Measurements from ENCODE around the gene RHOH.
A peak's percentile ranks its signal among the peaks of the same experiment; 100 is the strongest.
"Not testable (repeated sequence)": the region's sequence is repeated elsewhere in the genome, so short reads cannot be mapped to it uniquely, and the experiment has no call there.

RHOH gene

DNA sequence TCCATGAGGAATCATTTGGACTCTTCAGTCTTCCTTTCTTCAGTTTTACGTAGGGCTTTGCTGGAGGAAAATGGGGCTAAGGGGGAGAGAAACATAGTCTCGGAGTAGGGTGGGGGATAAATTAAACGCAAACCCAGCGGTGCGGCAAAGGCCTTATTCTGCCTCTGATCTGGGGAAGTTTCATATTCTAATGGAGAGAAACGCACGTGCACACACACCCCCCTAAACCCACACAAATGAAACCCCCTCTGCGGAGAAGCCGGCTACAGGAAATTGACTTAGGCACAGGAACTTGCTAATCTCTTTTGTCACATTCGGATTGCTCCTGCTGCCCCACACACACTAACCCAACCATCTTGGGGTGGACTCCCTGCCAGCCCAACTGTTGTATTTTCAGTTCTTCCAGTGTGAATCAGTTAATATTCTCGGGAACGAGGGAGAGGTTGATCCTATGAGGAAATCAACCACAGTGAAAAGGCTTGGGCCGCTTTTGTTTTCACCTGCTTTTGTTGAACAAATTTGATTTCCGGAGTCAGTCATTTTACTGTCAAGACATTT is at the start of gene RHOH:
TSS of gene RHOH (plus strand) at position 308 of the 558 bp plus-strand sequence. CDS start 46,356 bp downstream, outside the sequence.
- peak; percentile 59 for DNase-seq (ENCODE audit: low read depth)

DNA sequence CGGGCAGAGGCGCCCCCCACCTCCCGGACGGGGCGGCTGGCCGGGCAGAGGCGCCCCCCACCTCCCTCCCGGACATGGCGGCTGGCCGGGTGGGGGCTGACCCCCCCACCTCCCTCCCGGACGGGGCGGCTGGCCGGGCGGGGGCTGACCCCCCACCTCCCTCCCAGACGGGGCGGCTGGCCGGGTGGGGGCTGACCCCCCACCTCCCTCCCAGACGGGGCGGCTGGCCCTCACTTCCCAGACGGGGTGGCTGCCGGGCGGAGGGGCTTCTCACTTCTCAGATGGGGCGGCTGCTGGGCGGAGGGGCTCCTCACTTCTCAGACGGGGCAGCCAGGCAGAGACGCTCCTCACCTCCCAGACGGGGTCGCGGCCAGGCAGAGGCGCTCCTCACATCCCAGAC is 49.3 kb upstream of the RHOH start:
- DNase-seq (ENCODE audit: low read depth): not testable (repeated sequence)

- DNase-seq (ENCODE audit: low read depth): peak; percentile 41
These were observed 46.9 kb upstream of the RHOH start for GRCh38 chr4:40149960-40150385.

- no peak for DNase-seq (ENCODE audit: low read depth)
These were observed 45.9 kb upstream of the RHOH start for GRCh38 chr4:40150932-40151331.

DNA sequence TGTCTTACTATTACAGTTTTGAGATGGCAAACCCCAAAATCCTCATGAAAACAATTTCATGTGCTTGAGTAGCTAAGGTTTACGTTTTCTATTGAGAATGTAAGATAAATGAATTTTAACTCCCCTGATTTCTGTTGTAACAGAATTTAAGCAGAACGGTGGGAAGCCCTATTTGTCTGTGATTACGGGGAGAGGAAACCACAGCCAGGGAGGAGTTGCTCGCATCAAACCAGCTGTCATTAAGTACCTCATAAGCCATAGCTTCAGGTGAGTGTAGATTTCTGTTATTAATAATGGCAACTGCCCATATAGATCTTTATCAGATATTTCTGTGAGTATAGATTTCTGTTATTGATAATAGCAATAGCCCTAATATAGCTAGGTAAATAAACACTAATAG is 44.2 kb upstream of the RHOH start:
- DNase-seq (ENCODE audit: low read depth): no peak

DNA sequence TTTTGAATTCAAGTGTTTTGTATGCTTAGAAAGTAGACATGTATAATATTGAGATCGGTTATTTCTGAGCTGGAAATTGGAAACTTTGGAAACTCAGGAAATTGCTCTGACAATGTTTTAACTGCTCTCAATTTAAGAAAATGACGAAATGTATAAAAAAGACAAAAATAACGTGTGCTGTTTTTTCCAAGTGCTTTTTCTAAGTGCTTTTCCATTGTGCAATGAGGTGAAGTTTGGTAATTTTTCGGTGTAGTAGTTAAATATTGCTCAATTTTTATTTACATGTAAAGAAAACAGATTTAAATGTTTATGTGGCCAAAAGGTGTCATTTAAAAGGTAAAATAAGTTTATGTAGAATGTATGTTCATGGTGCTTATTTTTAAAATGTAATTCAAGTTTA is 39.4 kb upstream of the RHOH start:
- no peak for DNase-seq (ENCODE audit: low read depth)

DNA sequence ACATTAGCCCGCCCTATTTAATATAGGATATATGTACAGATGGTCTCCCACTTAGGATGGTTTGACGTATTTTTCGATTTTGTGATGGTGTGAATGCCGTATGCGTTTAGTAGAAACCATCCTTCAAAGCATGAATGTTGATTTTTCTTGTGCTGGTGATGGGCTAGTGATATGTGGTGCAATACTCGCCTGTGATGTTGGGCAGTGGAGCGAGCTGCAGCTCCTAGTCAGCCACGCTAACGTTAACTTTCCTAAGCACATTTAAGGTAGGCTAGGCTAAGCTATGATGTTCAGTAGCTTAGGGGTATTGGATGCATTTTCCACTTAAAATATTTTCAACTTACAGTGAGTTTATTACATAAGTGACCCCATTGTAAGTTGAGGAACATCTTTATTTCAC is 36.6 kb upstream of the RHOH start:
- DNase-seq (ENCODE audit: low read depth): no peak

- no peak for DNase-seq (ENCODE audit: low read depth)
These were observed 32.4 kb upstream of the RHOH start for GRCh38 chr4:40164459-40164858.

DNA sequence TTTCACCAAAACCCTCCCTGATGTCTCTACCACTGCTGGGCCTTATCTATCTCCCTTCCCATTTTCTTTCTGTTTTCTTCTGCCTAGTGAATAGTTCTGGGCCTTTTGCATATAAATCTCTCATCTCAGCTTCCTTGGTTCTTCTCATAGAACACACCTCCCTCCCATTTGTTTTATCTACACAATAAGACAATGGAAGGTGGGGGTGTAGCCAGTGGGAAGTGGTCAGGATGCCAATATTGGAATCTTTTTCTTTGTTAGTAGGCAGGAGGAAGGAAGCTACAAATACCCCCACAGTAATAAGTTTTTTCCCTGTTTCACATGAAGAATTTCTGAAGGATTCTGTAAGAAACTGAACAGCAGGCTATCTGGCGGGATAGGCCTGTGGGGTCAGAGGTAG is 30.9 kb upstream of the RHOH start:
- no peak for DNase-seq (ENCODE audit: low read depth)

GRCh38 chr4:40168070-40168469 is 28.8 kb upstream of the RHOH start:
- DNase-seq (ENCODE audit: low read depth): no peak

DNA sequence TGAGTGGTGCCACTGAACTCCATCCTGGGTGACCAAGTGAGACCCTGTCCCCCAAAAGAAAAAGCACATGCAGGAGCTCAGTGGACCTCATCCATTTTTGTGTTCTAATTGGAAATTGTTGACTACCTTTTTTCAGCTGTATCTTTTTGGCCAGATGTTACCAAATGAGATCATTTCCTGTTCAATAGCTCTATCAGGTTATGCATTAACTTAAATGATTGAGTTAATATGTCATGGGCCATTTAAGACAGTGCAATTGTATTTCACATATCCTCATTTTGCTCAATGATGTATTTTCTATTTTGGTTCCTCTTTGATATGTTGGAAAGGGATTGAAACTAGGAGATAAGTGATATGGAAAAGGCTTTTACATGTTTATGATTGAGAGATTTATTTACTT is 26.2 kb upstream of the RHOH start:
- DNase-seq (ENCODE audit: low read depth): no peak

DNA sequence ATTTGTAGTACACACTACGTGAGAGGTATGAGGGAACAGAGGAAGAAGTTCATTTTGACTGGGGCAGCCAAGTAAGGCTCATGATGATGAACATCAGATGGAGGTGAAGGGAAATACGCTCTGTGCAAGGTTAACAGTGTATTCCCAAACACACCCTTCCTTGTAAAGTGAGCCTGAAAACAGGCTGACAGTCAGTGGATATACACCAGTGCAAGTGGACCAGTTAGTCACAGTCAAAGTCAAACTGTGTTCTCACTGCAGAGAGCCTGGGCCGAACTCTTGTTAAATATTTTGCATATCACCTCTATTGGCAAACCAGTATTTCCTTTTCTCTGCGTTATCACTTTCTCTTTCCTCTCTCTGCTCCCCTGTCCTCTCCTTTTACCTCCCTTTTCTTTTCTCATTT is 23.4 kb upstream of the RHOH start:
- DNase-seq (ENCODE audit: low read depth): no peak

GRCh38 chr4:40176602-40177001 is 20.2 kb upstream of the RHOH start:
- no peak for DNase-seq (ENCODE audit: low read depth)

- no peak for DNase-seq (ENCODE audit: low read depth)
These were observed 19.2 kb upstream of the RHOH start for GRCh38 chr4:40177591-40177990.

- DNase-seq (ENCODE audit: low read depth): no peak
These were observed 18.2 kb upstream of the RHOH start for GRCh38 chr4:40178672-40179071.

GRCh38 chr4:40179360-40179759 is 17.5 kb upstream of the RHOH start:
- no peak for DNase-seq (ENCODE audit: low read depth)

DNA sequence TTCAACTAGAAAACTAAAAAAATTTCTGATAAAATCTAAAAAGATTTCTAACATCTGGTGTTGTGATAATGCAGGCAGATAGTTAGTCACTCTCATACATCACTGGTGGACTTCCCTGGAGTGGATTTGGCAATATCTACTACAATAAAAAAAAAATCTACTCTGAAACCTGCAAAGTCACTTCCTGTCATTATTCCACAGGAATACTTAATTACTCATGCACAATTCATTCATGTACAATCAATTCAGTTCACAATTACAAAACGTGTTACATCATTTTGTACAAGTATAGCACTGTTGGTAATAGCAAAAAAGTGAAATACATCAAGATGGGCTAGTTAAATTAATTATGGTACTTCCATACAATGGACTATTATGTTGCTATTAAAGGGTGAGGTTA is 16.5 kb upstream of the RHOH start:
- DNase-seq (ENCODE audit: low read depth): no peak

DNA sequence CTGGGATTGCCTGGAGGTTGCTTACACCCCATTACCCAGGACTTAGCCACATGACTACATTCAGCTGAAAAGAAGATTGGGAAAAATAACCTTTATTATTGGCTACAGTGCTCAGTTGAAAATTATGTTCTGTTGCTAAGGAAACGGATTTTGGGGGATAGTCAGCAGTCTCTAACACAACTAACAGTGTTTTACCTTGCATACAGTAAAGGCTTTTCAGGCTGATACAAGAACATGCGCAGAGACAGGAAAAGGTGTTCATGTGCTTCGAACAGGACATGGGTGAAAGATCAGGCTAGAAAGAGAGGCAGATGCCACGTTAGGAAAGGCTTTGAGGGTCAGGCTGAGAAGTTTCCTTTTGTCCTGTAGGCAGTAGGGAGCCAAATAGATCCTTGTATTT is 14.8 kb upstream of the RHOH start:
- DNase-seq (ENCODE audit: low read depth): no peak

DNA sequence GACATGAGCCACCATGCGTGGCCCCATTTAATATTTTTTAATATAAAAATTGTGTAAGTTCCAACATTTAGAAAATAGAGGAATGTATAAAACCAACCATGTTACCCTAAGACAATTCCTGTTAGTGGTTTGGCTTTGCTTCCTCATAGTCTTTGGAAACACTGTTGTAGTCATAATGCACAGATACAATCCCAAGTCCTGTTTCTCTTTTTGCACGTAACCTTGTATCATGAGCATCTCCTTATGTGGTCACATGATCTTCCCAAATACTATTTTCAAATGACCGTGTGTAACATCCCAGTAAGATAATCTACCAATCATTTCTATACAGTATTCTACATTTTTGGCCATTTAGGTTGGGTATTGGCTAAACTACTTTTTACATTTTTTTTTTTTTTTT is 13.9 kb upstream of the RHOH start:
- DNase-seq (ENCODE audit: low read depth): no peak

- DNase-seq (ENCODE audit: low read depth): no peak
These were observed 13.0 kb upstream of the RHOH start for GRCh38 chr4:40183615-40184411.

GRCh38 chr4:40185830-40186664 is 10.8 kb upstream of the RHOH start:
- no peak for DNase-seq (ENCODE audit: low read depth)

DNA sequence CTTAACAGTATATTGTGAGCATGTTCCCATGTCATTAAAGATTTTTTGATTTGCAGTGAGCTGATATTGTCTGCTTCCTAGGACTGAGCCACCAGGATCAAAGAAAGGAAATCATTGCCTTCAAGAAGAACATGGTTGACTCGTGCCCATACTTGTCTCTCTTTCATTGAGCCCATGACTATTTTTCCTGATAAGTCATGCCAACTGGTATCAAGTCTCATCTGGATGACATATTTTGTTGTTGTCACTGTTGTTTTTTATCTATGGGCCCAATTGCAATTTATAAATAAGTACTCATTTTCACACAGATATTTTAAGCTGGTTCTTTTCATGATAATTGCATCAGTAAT is 10.2 kb upstream of the RHOH start:
- DNase-seq (ENCODE audit: low read depth): no peak

GRCh38 chr4:40187386-40187906 is 9.4 kb upstream of the RHOH start:
- DNase-seq (ENCODE audit: low read depth): no peak

All from activated T-helper 9 cell treated with anti-CD3 and anti-CD28 coated beads, Interleukin-2, amount 50 U/mL, for 16 hours (primary cell).